ENCODE data around the gene DENND6B. TPM values are rescaled to one million over a fixed set of nuclear protein-coding genes. Genes with fewer than 3 reads are reported as not detected.

DENND6B gene
- total RNA-seq, 2 donors from 2014 or later = 3.4 to 7.3 TPM

DNA sequence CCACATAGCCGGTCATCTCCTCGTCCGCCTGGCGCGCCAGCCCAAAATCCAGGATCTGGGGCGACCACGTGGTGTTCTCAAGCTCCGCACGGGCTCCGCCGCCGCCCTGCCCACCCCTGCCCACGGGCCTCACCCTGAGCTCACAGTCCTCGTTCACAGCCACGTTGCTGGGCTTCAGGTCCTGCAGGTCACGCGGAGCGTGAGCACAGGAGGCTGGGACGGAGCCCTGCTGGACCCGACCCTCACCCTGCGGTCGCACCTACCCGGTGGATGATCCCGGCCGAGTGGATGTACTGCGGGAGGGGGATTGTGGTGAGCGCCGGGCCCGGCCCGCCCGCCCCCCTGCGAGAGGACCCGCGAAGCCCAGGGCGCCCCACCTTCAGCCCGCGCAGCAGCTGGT, 59.8 kb downstream of the DENND6B start:
- no peak overlapping the region for H3K4me3 ChIP-seq
- H3K27me3 ChIP-seq = peaks cover 0 to 3% of the 10 kb centered on the region in 2 donors
- H3K36me3 ChIP-seq (replicated peaks in 1 of 2; ENCODE audit: insufficient read depth in 1 of 2, low read depth in 2 of 2) = no peaks in the 10 kb centered on the region
- intact Hi-C loops (cut with DNase I) = loop anchor here (5.0 kb wide), 1 partner anchor 65 kb away; no protein-coding TSS in a partner anchor
- 60% methylated on average over 34 of the region's 37 CpGs; no CpG with 5 or more reads in 1 of the 2 donors for WGBS, 2 donors
- no peak for DNase-seq
- TF ChIP-seq, protein P1, sequence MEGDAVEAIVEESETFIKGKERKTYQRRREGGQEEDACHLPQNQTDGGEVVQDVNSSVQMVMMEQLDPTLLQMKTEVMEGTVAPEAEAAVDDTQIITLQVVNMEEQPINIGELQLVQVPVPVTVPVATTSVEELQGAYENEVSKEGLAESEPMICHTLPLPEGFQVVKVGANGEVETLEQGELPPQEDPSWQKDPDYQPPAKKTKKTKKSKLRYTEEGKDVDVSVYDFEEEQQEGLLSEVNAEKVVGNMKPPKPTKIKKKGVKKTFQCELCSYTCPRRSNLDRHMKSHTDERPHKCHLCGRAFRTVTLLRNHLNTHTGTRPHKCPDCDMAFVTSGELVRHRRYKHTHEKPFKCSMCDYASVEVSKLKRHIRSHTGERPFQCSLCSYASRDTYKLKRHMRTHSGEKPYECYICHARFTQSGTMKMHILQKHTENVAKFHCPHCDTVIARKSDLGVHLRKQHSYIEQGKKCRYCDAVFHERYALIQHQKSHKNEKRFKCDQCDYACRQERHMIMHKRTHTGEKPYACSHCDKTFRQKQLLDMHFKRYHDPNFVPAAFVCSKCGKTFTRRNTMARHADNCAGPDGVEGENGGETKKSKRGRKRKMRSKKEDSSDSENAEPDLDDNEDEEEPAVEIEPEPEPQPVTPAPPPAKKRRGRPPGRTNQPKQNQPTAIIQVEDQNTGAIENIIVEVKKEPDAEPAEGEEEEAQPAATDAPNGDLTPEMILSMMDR (IDR thresholded peaks at IDR 0.05) = no peak
- TF ChIP-seq POLR2A (IDR thresholded peaks at IDR 0.05) = no peak
- no peak overlapping the region for H3K27ac ChIP-seq
- ATAC-seq = no peak
- H3K4me1 ChIP-seq = peaks cover 49% of the 10 kb centered on the region
- H3K9me3 ChIP-seq = no peaks in the 10 kb centered on the region

GRCh38 chr22:50264946-50265669, 61.7 kb downstream of the DENND6B start:
- WGBS, 2 donors = 80 to 87% methylated on average over 10 to 15 of the region's 15 CpGs
- no peak overlapping the region for H3K27ac ChIP-seq
- intact Hi-C loops (cut with DNase I) = loop anchor here (5.0 kb wide), 1 partner anchor 67 kb away; no protein-coding TSS in a partner anchor
- no peaks in the 10 kb centered on the region for H3K36me3 ChIP-seq (replicated peaks in 1 of 2; ENCODE audit: insufficient read depth in 1 of 2, low read depth in 2 of 2)
- H3K27me3 ChIP-seq = peaks cover 0 to 4% of the 10 kb centered on the region in 2 donors
- no peak overlapping the region for H3K4me3 ChIP-seq
- no peak for TF ChIP-seq POLR2A (IDR thresholded peaks at IDR 0.05)
- TF ChIP-seq, protein P1 (IDR thresholded peaks at IDR 0.05) = no peak
- ATAC-seq (no peak), DNase-seq (no peak)
- no peaks in the 10 kb centered on the region for H3K9me3 ChIP-seq
- peaks cover 41% of the 10 kb centered on the region for H3K4me1 ChIP-seq

GRCh38 chr22:50264104-50264745, 62.6 kb downstream of the DENND6B start:
- Histone ChIP-seq H3K4me3 (no peak overlapping the region), H3K4me1 (peaks cover 33% of the 10 kb centered on the region), H3K36me3 (replicated peaks in 1 of 2; ENCODE audit: insufficient read depth in 1 of 2, low read depth in 2 of 2) (no peaks in the 10 kb centered on the region), H3K9me3 (no peaks in the 10 kb centered on the region), H3K27ac (no peak overlapping the region), H3K27me3 (peaks cover 0 to 4% of the 10 kb centered on the region in 2 donors)
- no peak for ATAC-seq
- DNase-seq = no peak
- intact Hi-C loops (cut with DNase I) = no loop called here
- 90% methylated on average over 14 of the region's 15 CpGs; no CpG with 5 or more reads in 1 of the 2 donors for WGBS, 2 donors
- TF ChIP-seq, protein P1 (IDR thresholded peaks at IDR 0.05) = no peak
- no peak for TF ChIP-seq POLR2A (IDR thresholded peaks at IDR 0.05)

DNA sequence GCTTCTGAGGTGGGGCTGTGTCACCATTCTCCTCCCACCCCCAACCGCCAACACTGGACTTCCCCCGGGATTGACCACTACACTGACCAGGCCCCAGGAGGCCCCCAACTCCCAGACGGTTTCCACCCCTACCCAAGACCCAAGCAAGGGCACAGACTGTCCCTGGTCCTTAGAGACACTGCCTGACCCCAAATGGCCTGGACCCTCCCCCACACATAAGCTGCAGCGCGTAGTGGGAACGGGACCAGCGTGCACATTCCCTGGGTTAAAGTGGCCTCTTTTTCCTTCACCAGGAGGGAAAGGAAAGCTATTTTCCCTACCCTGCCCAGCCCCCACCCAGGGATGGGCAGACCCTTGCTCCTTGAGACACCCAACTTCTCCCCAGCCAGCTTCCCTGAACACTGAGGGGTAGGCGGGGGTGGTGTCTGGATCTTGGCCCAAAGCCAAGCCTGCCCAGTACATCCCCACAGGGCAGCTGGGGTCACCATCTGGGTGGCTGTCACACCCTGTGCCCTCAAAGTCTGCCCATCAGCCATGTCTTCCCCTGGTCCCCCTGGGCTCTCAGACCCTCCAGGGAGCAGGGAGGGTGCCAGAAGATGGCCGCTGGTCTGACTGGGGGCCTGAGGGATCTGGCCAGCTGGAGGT, 63.7 kb downstream of the DENND6B start:
- DNase-seq (no peak), ATAC-seq (no peak)
- 51 to 54% methylated on average over 7 to 9 of the region's 9 CpGs for WGBS, 2 donors
- Histone ChIP-seq H3K9me3 (no peaks in the 10 kb centered on the region), H3K27me3 (peaks cover 0 to 4% of the 10 kb centered on the region in 2 donors), H3K27ac (no peak overlapping the region), H3K4me3 (no peak overlapping the region), H3K36me3 (replicated peaks in 1 of 2; ENCODE audit: insufficient read depth in 1 of 2, low read depth in 2 of 2) (no peaks in the 10 kb centered on the region), H3K4me1 (peaks cover 23% of the 10 kb centered on the region)
- TF ChIP-seq POLR2A (IDR thresholded peaks at IDR 0.05) = no peak
- TF ChIP-seq, protein P1 (IDR thresholded peaks at IDR 0.05) = no peak
- intact Hi-C loops (cut with DNase I) = no loop called here

Data from body of pancreas (tissue), 4 donors.